ACHN (cell line): ENCODE measurements around the gene ITSN1.

Source experiments
- DNase-seq: peaks from one replicate; pipeline ENCODE4 v3.0.0-alpha.2; 2015
- in situ Hi-C: cut with HindIII; loops from 2 replicates; pipeline ENCODE4 v1.10.0; 2017; ENCODE audit warnings: low sequenced_read_pairs, low pct_ligation_motif_present, low pct_unique_long_range_greater_than_20kb

Gene ITSN1

GRCh38 chr21:33883118-33883517 is 240.8 kb downstream of the ITSN1 start:
- DNase-seq: no peak
- in situ Hi-C loops: no loop called here

- in situ Hi-C loops: no loop called here
- no peak for DNase-seq
These were observed 242.3 kb downstream of the ITSN1 start for GRCh38 chr21:33884376-33885171.

- no peak for DNase-seq
- in situ Hi-C loops: no loop called here
These were observed 242.8 kb downstream of the ITSN1 start for GRCh38 chr21:33885172-33885514.

- DNase-seq: peak; percentile 62
- in situ Hi-C loops: no loop called here
These were observed 244.0 kb downstream of the ITSN1 start for GRCh38 chr21:33886321-33886720.

- DNase-seq: no peak
- in situ Hi-C loops: no loop called here
These were observed 247.9 kb downstream of the ITSN1 start for GRCh38 chr21:33890187-33890586.

- in situ Hi-C loops: no loop called here
- DNase-seq: no peak
These were observed 250.6 kb downstream of the ITSN1 start for GRCh38 chr21:33892853-33893252.

GRCh38 chr21:33893917-33894316 is 251.6 kb downstream of the ITSN1 start:
- in situ Hi-C loops: no loop called here

GRCh38 chr21:33894736-33895288 is 252.5 kb downstream of the ITSN1 start:
- in situ Hi-C loops: no loop called here

More at GRCh38 chr21:33893917-33894316, 251.6 kb downstream of the ITSN1 start:
- no peak for DNase-seq

GRCh38 chr21:33895356-33895755 is 253.1 kb downstream of the ITSN1 start:
- in situ Hi-C loops: no loop called here
- no peak for DNase-seq

More at GRCh38 chr21:33894736-33895288, 252.5 kb downstream of the ITSN1 start:
- DNase-seq: peak; percentile 85

GRCh38 chr21:33896691-33897090 is 254.4 kb downstream of the ITSN1 start:
- no peak for DNase-seq
- in situ Hi-C loops: no loop called here

GRCh38 chr21:33897098-33897497 is 254.8 kb downstream of the ITSN1 start:
- in situ Hi-C loops: no loop called here
- no peak for DNase-seq

- in situ Hi-C loops: no loop called here
- no peak for DNase-seq
These were observed 255.4 kb downstream of the ITSN1 start for GRCh38 chr21:33897739-33898138.

GRCh38 chr21:33898586-33898985 is 256.3 kb downstream of the ITSN1 start:
- DNase-seq: no peak
- in situ Hi-C loops: no loop called here

- DNase-seq: no peak
These were observed 256.9 kb downstream of the ITSN1 start for GRCh38 chr21:33899199-33899598.

GRCh38 chr21:33901412-33902288 is 259.3 kb downstream of the ITSN1 start:
- DNase-seq: peak; percentile 51
- in situ Hi-C loops: no loop called here

More at GRCh38 chr21:33899199-33899598, 256.9 kb downstream of the ITSN1 start:
- in situ Hi-C loops: no loop called here

- in situ Hi-C loops: no loop called here
- no peak for DNase-seq
These were observed 260.0 kb downstream of the ITSN1 start for GRCh38 chr21:33902349-33902748.

- in situ Hi-C loops: no loop called here
- DNase-seq: no peak
These were observed 261.7 kb downstream of the ITSN1 start for GRCh38 chr21:33904041-33904440.

- in situ Hi-C loops: no loop called here
- no peak for DNase-seq
These were observed 266.5 kb downstream of the ITSN1 start for GRCh38 chr21:33908760-33909159.

- DNase-seq: no peak
- in situ Hi-C loops: no loop called here
These were observed 267.5 kb downstream of the ITSN1 start for GRCh38 chr21:33909756-33910155.
